GM12865 (cell line): Measurements from ENCODE around the gene CSPG5.

Experiments
- DNase-seq: peaks from one replicate; pipeline ENCODE4 v3.0.0; 2010; ENCODE audit warnings: low read depth
- H3K4me3 ChIP-seq: 2 replicates; pipeline ENCODE4 v1.5.1; 2011; ENCODE audit warnings: mild to moderate bottlenecking, low read depth, low read length, control low read depth
- TF ChIP-seq, protein P1 (sequence below): IDR thresholded peaks from 2 replicates; pipeline ENCODE4 v1.5.1; 2011; ENCODE audit warnings: low read length, control low read depth, low read depth, inconsistent platforms; ENCODE audit not compliant: insufficient read depth; ENCODE audit errors: missing control alignments

CSPG5 gene

DNA sequence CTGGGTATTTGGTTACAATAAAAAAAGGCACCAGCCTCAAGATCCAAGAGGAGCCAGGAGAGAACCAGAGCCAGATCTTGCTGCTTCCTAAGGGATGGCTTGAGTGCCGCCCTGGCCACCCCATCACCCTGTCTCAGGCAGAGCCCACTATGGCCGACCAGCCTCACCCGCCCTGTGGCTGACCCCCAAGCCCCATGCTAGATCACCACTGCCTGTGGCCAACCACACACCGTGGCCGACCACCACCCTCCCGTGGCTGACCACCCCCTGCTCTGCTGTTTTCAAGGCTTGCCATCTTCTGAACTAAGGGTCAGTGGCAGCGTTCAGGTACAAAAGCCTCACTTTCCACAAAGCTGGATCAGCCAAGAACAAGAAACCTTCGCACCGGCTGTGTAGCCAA, 12.0 kb downstream of the CSPG5 start:
- no peak for DNase-seq
- no peak overlapping the region for H3K4me3 ChIP-seq
- TF ChIP-seq, protein P1, sequence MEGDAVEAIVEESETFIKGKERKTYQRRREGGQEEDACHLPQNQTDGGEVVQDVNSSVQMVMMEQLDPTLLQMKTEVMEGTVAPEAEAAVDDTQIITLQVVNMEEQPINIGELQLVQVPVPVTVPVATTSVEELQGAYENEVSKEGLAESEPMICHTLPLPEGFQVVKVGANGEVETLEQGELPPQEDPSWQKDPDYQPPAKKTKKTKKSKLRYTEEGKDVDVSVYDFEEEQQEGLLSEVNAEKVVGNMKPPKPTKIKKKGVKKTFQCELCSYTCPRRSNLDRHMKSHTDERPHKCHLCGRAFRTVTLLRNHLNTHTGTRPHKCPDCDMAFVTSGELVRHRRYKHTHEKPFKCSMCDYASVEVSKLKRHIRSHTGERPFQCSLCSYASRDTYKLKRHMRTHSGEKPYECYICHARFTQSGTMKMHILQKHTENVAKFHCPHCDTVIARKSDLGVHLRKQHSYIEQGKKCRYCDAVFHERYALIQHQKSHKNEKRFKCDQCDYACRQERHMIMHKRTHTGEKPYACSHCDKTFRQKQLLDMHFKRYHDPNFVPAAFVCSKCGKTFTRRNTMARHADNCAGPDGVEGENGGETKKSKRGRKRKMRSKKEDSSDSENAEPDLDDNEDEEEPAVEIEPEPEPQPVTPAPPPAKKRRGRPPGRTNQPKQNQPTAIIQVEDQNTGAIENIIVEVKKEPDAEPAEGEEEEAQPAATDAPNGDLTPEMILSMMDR = no peak

DNA sequence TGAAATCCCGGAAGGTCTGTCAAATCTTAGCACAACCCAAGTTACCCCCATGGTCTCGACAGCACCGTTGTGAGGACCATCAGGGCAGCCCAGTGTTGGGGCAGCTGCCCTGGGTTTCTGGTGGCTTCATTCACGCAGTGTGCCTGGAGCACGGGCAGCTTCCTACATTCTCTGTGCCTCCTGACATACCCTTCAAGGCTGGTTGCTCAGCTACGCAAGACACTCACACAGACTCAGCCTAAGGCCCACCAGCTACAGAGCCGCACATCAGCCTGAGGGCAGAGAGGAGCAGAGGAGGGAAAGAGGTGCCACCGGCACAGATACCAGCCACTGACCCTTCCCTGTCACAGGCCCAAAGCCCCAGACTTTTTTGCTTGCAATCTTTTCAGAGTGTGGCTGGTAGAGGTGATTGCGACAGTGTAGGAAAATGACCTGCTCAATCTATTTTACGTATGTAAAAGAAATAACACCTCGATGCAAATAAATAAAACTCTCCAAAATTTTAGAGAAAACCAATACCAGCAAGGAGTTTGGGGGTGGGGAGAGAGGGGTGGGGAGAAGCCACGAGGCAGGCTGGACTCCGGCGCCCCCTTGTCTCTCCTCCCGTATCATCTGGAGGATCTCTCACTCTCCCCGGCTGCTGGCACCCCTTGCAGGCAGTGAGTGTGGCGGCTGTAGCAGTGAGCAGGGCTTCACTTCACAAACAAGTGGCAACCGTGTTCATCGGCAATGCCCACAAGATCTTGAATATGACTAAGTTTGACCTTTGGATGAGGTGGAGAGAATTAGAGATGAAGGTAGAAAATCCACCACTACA, 12.7 kb downstream of the CSPG5 start:
- TF ChIP-seq, protein P1 = no peak
- H3K4me3 ChIP-seq = no peak overlapping the region
- no peak for DNase-seq

GRCh38 chr3:47556351-47556750, 22.3 kb downstream of the CSPG5 start:
- H3K4me3 ChIP-seq = no peak overlapping the region
- DNase-seq = no peak
- TF ChIP-seq, protein P1 = no peak

GRCh38 chr3:47554335-47554734, 24.3 kb downstream of the CSPG5 start:
- DNase-seq = no peak
- H3K4me3 ChIP-seq = no peak overlapping the region
- TF ChIP-seq, protein P1 = no peak

DNA sequence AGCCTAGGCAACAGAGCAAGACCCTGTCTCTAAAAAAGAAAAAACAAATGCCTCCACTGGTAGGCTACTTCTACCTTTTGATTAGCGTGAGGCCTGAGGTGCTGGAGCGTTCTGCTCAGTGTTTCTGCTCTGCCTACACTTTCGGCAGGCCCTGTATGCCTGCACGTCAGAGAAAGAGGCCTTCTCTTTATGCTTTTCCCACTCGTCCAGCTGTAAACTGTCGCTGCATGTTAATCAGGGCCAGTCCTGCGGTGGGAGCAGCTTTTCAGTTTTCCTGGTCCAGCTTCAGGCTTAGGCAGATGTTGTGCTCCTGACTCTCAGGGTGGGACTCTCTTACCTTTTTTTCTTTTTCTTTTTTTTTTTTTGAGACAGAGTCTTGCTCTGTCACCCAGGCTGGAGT, 25.3 kb downstream of the CSPG5 start:
- no peak for DNase-seq
- no peak overlapping the region for H3K4me3 ChIP-seq
- TF ChIP-seq, protein P1 = no peak

- no peak overlapping the region for H3K4me3 ChIP-seq
- TF ChIP-seq, protein P1 = no peak
- DNase-seq = no peak
Observed at GRCh38 chr3:47542471-47543173, 36.0 kb downstream of the CSPG5 start.
